GM23248 (cell line): ENCODE results near the gene TRAPPC12. TPM values are rescaled to one million over a fixed set of nuclear protein-coding genes. Genes with fewer than 3 reads are reported as not detected.

Experiments used
- DNase-seq: peaks from one replicate; pipeline ENCODE4 v3.0.0-alpha.2; 2015
- H2AFZ ChIP-seq: fragments of 200-600 bp; sonication (generic); 2 replicates; pipeline ENCODE4 v1.6.1; 2016; ENCODE audit warnings: antibody characterized with exemption
- H3F3A ChIP-seq: fragments of 200-600 bp; sonication (generic); 2 replicates; pipeline ENCODE4 v1.6.1; 2016; ENCODE audit warnings: mild to moderate bottlenecking, antibody characterized with exemption, mixed run types; ENCODE audit not compliant: insufficient read depth
- H3K27ac ChIP-seq: fragments of 200-600 bp; sonication (generic); 2 replicates; pipeline ENCODE4 v1.5.1; 2016; ENCODE audit warnings: mild to moderate bottlenecking
- H3K27me3 ChIP-seq: fragments of 200-600 bp; sonication (generic); replicated peaks from 2 replicates; pipeline ENCODE4 v1.6.1; 2016; ENCODE audit warnings: mild to moderate bottlenecking; ENCODE audit not compliant: insufficient read depth
- H3K36me3 ChIP-seq: fragments of 200-600 bp; sonication (generic); 2 replicates; pipeline ENCODE4 v1.6.1; 2016; ENCODE audit warnings: low read depth, mild to moderate bottlenecking
- H3K4me1 ChIP-seq: fragments of 200-600 bp; sonication (generic); 2 replicates; pipeline ENCODE4 v1.6.1; 2016; ENCODE audit warnings: mild to moderate bottlenecking; ENCODE audit not compliant: insufficient read depth
- H3K4me2 ChIP-seq: fragments of 200-600 bp; sonication (generic); one replicate; pipeline ENCODE4 v1.6.1; 2016; ENCODE audit warnings: mild to moderate bottlenecking; ENCODE audit not compliant: unreplicated experiment
- H3K4me3 ChIP-seq: fragments of 200-600 bp; sonication (generic); 2 replicates; pipeline ENCODE4 v1.5.1; 2016; ENCODE audit warnings: mild to moderate bottlenecking
- H3K79me2 ChIP-seq: fragments of 200-600 bp; sonication (generic); 2 replicates; pipeline ENCODE4 v1.6.1; 2016; ENCODE audit warnings: mild to moderate bottlenecking; ENCODE audit not compliant: insufficient read depth
- H3K9ac ChIP-seq: fragments of 200-600 bp; sonication (generic); 2 replicates; pipeline ENCODE4 v1.6.1; 2016; ENCODE audit warnings: mild to moderate bottlenecking
- H3K9me2 ChIP-seq: fragments of 200-600 bp; sonication (generic); 2 replicates; pipeline ENCODE4 v1.6.1; 2016; ENCODE audit warnings: mixed run types, mild to moderate bottlenecking, moderate library complexity; ENCODE audit not compliant: insufficient read depth
- H3K9me3 ChIP-seq: fragments of 200-600 bp; sonication (generic); one replicate; pipeline ENCODE4 v1.6.1; 2017; ENCODE audit warnings: low read depth
- H4K20me1 ChIP-seq: fragments of 200-600 bp; sonication (generic); 2 replicates; pipeline ENCODE4 v1.6.0; 2016; ENCODE audit not compliant: insufficient read depth
- EZH2 ChIP-seq: fragments of 200-600 bp; sonication (generic); IDR thresholded peaks from 2 replicates; pipeline ENCODE4 v1.6.1; 2018; ENCODE audit warnings: antibody characterized with exemption, mild to moderate bottlenecking; ENCODE audit not compliant: insufficient read depth, poor library complexity, severe bottlenecking
- EZH2phosphoT487 ChIP-seq: fragments of 200-600 bp; sonication (generic); IDR thresholded peaks from 2 replicates; pipeline ENCODE4 v1.6.1; 2018; ENCODE audit warnings: antibody characterized with exemption, moderate library complexity, mild to moderate bottlenecking, low read depth; ENCODE audit not compliant: insufficient read depth
- WGBS, 2 experiments: methylation state at CpG; one replicate each; pipeline ENCODE4 v1.1.6; 2015 to 2017; ENCODE audit warnings: low lambda C conversion rate in 2 of 2, low coverage in 1 of 2; ENCODE audit errors: missing lambda C conversion rate in 2 of 2; 5-methylcytosine and 5-hydroxymethylcytosine counted together
- in situ Hi-C: fragments of 300-500 bp; cut with MboI; formaldehyde crosslinking; loops from 2 replicates; pipeline ENCODE4 v1.15.0; 2020
- polyA plus RNA-seq: library from polyadenylated mRNA; unstranded; fragments of >200 nt; fragmentation: Nextera tagmentation; extraction: Ambion mirVana; gene quantifications from 2 replicates; pipeline ENCODE4 v1.2.1, GENCODE V29; 2016
- total RNA-seq: library from RNA; depleted of rRNA; stranded (reverse); fragments of >200 nt; shearing (Covaris generic); gene quantifications from 2 replicates; pipeline ENCODE4 v1.2.3, GENCODE V29; 2014

Gene TRAPPC12
- total and polyA plus RNA-seq, 2 experiments from 2014 or later = 29.3 to 48.1 TPM

DNA sequence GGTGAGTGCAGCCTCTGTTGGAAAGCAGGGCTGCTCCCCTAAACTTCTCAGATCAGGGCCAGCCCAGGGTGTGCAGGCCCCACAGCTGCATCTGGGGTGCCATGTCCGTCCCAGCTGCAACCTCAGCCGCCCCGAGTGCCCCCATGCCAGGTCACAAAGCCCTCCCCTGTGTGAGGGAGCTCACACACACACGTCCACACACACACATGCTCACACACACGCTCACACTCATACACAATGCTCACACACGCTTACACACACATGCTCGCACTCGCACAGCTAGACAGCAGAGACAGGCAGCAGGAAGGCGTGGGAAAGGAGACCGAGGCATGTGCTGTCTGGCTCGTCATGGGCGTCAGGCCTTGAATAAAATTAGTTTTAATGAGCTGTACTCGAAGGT lies 84.5 kb downstream of the TRAPPC12 start:
- WGBS, 2 experiments = 91 to 92% methylated on average over 13 of the region's 13 CpGs
- Histone ChIP-seq H3K36me3 (no peaks in the 10 kb centered on the region), H2AFZ (no peak overlapping the region), H3K79me2 (no peaks in the 10 kb centered on the region), H3K9ac (no peak overlapping the region), H3K4me3 (no peak overlapping the region), H3K27me3 (no peaks in the 10 kb centered on the region), H3F3A (peaks cover 27% of the 10 kb centered on the region), H4K20me1 (no peaks in the 10 kb centered on the region), H3K9me3 (no peaks in the 10 kb centered on the region), H3K27ac (no peak overlapping the region), H3K4me1 (peaks cover 20% of the 10 kb centered on the region), H3K4me2 (no peak overlapping the region), H3K9me2 (no peaks in the 10 kb centered on the region)
- TF ChIP-seq EZH2phosphoT487 (no peak), EZH2 (no peak)
- DNase-seq = no peak
- in situ Hi-C loops = no loop called here

DNA sequence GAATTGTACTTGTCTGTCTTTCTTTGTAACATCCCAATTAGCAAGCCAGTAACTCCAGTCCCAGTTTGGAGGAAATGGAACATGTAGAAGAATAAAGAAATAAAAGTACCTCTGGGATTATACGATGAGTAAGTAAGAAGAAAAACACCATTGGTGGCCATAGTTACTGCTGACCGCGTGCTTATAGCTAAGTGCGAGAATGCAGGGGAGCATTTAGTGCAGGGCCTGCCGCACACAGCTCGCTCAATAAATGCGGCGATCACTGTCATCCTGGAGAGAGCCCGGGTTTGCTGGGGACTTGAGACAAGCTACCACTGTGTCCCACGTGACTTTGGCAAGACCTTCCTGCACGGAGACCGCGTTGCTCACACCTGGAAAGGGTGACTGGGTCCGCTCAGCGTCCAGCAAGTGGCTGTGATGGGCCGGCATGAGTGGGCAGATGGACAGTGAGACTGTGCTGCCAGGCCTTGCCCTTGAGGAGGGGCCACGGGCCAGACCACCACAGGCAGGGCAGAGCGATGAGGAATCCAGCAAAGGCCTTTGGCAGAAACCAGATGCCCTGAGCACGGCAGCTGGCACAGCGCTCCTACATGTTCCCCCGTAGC lies 85.0 kb downstream of the TRAPPC12 start:
- no peak for DNase-seq
- H3K4me3 ChIP-seq = no peak overlapping the region
- no peaks in the 10 kb centered on the region for H3K36me3 ChIP-seq
- H3F3A ChIP-seq = peaks cover 32% of the 10 kb centered on the region
- H3K27ac ChIP-seq = peak overlapping the region; percentile 83; the same call in 1 of the 2 replicates
- no peak overlapping the region for H3K4me2 ChIP-seq
- no peaks in the 10 kb centered on the region for H3K9me3 ChIP-seq
- no peak overlapping the region for H2AFZ ChIP-seq
- no peak overlapping the region for H3K9ac ChIP-seq
- no peak for TF ChIP-seq EZH2
- no peak for TF ChIP-seq EZH2phosphoT487
- no peaks in the 10 kb centered on the region for H3K27me3 ChIP-seq
- no peaks in the 10 kb centered on the region for H4K20me1 ChIP-seq
- peaks cover 24% of the 10 kb centered on the region for H3K4me1 ChIP-seq
- H3K79me2 ChIP-seq = no peaks in the 10 kb centered on the region
- H3K9me2 ChIP-seq = no peaks in the 10 kb centered on the region
- in situ Hi-C loops = no loop called here
- 97 to 98% methylated on average over 19 to 21 of the region's 21 CpGs for WGBS, 2 experiments

DNA sequence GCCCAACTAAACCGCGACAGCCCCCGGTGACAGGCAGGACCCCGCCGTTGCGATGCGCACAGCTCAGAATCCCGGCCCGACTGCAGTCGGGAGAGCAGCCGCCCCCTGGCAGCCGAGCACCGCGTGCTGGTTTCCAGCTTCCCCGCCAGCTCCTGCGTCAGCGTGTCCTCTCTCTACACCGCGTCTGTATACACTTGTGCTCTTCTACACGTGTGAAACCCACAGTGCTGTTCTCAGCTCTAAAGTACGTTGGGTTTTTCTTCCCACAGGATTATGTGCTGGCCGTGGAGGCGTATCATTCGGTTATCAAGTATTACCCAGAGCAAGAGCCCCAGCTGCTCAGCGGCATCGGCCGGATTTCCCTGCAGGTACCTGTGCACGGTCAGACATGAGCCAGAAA lies 85.8 kb downstream of the TRAPPC12 start:
- peak overlapping the region; percentile 57 for H3K9ac ChIP-seq
- H3K9me2 ChIP-seq = no peaks in the 10 kb centered on the region
- 91 to 94% methylated on average over 28 of the region's 28 CpGs for WGBS, 2 experiments
- H3K9me3 ChIP-seq = no peaks in the 10 kb centered on the region
- H3K4me2 ChIP-seq = peak overlapping the region; percentile 51
- no peaks in the 10 kb centered on the region for H3K36me3 ChIP-seq
- H3K4me1 ChIP-seq = peaks cover 32% of the 10 kb centered on the region
- no peaks in the 10 kb centered on the region for H3K79me2 ChIP-seq
- no peaks in the 10 kb centered on the region for H3K27me3 ChIP-seq
- H3F3A ChIP-seq = peaks cover 40% of the 10 kb centered on the region
- H4K20me1 ChIP-seq = no peaks in the 10 kb centered on the region
- H3K27ac ChIP-seq = peak overlapping the region; percentile 83
- no peak for TF ChIP-seq EZH2
- no peak for TF ChIP-seq EZH2phosphoT487
- DNase-seq = no peak
- no peak overlapping the region for H2AFZ ChIP-seq
- in situ Hi-C loops = no loop called here
- no peak overlapping the region for H3K4me3 ChIP-seq

DNA sequence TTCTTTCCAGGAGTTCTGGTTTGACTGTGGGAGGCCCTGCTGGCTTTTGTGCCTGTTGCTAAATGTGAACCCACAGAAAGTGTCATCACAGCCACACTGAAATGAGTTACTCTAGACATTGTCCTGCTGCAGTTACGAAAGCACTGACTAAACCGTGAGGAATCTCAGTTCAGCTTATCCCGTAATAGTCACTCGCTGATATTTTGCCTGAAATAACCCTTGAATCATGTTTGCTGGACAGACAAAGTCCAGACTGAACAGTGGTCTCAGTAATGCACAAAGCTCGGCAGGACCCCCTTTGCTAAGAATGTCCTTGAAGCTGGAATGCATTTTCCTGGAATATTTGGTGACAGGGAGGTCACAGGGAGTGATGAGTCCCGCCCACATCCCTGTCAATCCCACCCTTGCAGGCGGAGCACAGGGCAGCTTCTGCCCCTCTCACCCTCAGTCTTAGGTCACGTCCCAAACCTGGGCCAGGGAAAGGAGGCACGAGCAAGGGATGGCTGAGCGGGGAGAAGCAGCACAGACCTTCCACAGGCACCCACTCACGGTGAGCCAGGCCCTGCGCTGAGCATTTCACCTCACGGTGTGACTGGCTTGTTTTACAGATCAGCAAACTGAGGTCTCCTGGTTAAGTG lies 86.5 kb downstream of the TRAPPC12 start:
- Histone ChIP-seq H3K4me3 (0 out of 2 replicates have a peak overlapping the region, but pooled peaks have one; percentile 14), H3K27ac (peak overlapping the region; percentile 83), H3K4me1 (peaks cover 39% of the 10 kb centered on the region)

More for the DNA sequence above, 86.5 kb downstream of the TRAPPC12 start:
- H3K27me3 ChIP-seq = no peaks in the 10 kb centered on the region
- H3K9me2 ChIP-seq = no peaks in the 10 kb centered on the region
- no peaks in the 10 kb centered on the region for H4K20me1 ChIP-seq
- no peaks in the 10 kb centered on the region for H3K9me3 ChIP-seq
- H3K36me3 ChIP-seq = no peaks in the 10 kb centered on the region
- WGBS, 2 experiments = 32 to 34% methylated on average over 12 to 13 of the region's 13 CpGs
- in situ Hi-C loops = no loop called here
- peak overlapping the region; percentile 51 for H3K4me2 ChIP-seq
- H3F3A ChIP-seq = peaks cover 44% of the 10 kb centered on the region
- no peak overlapping the region for H2AFZ ChIP-seq
- H3K79me2 ChIP-seq = no peaks in the 10 kb centered on the region
- peak; percentile 97 for DNase-seq
- TF ChIP-seq EZH2phosphoT487 = no peak
- no peak for TF ChIP-seq EZH2
- H3K9ac ChIP-seq = peak overlapping the region; percentile 61
